ENCODE data around the gene ZNF777. TPM values are rescaled to one million over a fixed set of nuclear protein-coding genes. Genes with fewer than 3 reads are reported as not detected.
"Not testable (repeated sequence)": the region's sequence is repeated elsewhere in the genome, so short reads cannot be mapped to it uniquely, and the experiment has no call there.

Gene ZNF777
- total RNA-seq, 1 experiment from 2014 or later = 19.6 TPM

GRCh38 chr7:149458235-149458634, 2.6 kb downstream of the ZNF777 start:
- in situ Hi-C loops (cut with HindIII; ENCODE audit: low pct_unique_long_range_greater_than_20kb, low sequenced_read_pairs) = no loop called here

DNA sequence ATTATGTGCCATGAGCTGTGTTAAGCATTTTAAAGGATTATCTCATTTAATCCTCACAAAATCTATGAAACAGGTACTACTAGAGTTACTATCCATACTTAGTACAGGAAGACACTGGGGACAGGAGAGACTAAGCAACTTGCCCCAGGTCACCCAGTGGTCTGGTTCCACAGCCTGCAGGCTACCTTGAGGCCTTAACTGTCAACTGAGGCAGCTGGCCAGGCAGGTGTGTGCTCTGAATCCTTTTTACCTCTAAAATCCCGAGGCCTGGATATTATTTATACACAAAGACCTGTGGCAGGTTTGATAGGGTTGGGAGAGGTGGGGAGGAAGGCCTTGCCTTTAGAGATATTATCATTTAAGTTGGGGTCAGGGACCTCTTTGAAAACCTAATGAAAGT, 3.1 kb downstream of the ZNF777 start:
- in situ Hi-C loops (cut with HindIII; ENCODE audit: low pct_unique_long_range_greater_than_20kb, low sequenced_read_pairs) = no loop called here
- DNase-seq (ENCODE audit: low read depth) = no peak

More at GRCh38 chr7:149458235-149458634, 2.6 kb downstream of the ZNF777 start:
- DNase-seq (ENCODE audit: low read depth) = no peak

DNA sequence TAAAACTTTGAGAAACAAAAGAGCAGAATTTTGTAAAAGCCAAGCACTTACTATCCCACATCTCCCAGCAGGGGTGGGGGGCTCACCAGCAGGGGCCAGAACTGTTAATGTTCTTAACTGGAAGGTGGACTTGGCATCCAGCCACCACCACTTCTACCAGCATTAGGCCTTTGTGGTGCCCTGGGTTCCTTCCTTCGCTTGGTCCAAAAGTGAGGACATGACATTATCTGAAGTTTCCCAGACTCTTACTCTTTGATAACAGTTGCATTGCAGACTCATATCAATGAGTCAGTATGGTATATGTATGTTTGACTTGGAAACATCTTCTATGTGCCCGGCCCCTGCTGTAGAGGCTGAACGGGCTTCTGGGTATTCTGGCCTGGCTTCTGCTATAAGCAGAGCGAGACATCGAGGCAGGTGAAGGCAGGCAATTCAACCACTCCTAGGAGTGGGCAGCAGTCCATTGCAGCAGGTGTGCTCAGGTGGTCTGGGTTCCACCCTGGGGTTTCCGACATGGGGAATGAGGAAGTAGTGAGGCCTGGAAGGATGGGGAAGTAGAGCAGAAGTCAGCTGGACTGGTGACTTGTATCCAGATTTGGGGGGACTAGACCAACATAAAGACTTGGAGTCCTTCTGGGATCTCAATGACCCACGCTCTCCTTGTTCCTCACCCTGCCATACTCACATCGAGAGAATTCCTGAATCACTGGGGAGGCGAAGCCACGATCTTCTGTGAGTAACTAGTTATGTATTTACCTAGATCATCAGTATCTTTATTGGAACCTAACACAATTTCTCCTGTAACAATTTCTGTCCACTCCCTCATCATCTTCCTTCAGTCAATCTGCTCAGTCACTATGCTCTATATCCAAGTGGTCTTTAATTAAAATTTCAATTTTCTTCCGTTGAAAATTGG, 4.1 kb downstream of the ZNF777 start:
- no peak for DNase-seq (ENCODE audit: low read depth)
- in situ Hi-C loops (cut with HindIII; ENCODE audit: low pct_unique_long_range_greater_than_20kb, low sequenced_read_pairs) = no loop called here

DNA sequence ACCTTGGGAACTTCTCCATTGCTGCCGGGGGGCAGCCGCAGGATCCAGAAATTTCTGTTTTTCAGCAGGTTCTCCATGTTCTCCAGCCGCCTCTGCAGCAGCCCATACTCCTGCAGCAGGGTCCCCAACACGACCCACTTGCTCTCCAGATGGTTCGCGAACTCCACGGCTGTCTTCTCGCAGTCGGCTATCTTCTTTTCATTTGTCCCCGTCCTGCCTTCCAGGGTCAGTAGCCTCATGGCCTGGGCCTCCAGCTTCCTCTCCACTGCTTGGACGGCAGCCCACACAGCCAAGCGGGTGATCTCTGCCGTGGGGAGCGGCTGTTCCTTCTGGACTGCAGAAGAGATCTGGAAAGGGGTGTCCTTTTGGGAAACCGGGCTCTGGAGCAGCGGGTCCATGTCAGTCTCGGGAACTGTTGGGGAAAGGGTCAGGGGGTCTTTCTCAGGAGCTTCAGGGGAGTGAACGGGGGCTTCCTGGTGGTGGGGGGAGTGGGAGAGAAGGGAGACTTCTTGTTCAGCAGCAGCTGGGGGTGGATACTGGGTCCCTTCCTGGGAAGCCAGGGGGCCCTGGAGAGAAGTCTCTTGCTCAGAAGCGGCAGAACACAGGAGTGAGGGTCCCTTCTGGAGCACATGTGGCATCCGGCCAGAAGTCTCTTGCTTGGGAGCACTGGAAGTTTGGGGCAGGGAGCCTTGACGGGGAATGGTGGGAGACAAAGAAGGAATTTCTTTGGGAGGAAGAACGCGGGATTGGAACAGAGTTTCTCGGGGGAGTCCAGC, 5.5 kb downstream of the ZNF777 start:
- no peak for DNase-seq (ENCODE audit: low read depth)
- in situ Hi-C loops (cut with HindIII; ENCODE audit: low pct_unique_long_range_greater_than_20kb, low sequenced_read_pairs) = no loop called here

DNA sequence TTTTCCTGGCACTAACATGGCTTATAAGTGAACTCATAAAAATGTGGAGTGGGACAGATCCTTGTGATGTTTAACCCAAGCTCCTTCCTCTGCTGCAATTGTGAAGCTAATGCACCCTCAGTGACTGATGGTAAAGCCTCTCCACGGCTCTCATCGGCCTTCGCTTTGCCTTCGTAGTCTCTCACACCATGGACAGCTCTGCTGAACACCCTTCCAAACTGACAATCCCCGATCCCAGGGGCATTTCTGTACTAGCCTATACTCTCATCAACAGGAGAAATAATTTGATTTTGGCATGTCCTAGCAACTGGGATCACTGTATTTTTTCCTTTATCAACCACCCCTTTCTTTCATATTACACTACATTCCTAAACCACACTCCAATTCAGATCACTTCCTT, 6.1 kb downstream of the ZNF777 start:
- in situ Hi-C loops (cut with HindIII; ENCODE audit: low pct_unique_long_range_greater_than_20kb, low sequenced_read_pairs) = no loop called here
- no peak for DNase-seq (ENCODE audit: low read depth)

GRCh38 chr7:149454006-149454405, 6.9 kb downstream of the ZNF777 start:
- in situ Hi-C loops (cut with HindIII; ENCODE audit: low pct_unique_long_range_greater_than_20kb, low sequenced_read_pairs) = no loop called here
- DNase-seq (ENCODE audit: low read depth) = no peak

DNA sequence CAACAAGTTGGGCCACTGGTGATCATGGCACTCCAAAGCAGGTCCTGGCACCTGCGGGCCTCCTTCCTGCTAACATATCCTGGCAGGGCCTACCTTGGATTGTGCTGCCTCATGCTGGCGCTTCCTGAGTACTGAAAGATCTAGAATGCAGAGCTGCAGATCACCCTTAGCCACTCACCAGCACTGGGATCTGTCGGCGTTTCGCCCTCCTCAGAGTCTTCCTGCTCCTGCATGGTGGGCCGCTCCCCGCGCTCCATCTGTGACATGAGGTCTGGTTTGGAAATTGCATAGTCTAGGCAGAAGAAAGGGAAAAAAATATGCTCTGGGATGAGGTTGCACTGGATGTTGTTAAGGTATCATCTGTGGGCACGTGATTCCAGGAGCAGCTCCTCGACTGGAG, 10.0 kb downstream of the ZNF777 start:
- in situ Hi-C loops (cut with HindIII; ENCODE audit: low pct_unique_long_range_greater_than_20kb, low sequenced_read_pairs) = no loop called here

DNA sequence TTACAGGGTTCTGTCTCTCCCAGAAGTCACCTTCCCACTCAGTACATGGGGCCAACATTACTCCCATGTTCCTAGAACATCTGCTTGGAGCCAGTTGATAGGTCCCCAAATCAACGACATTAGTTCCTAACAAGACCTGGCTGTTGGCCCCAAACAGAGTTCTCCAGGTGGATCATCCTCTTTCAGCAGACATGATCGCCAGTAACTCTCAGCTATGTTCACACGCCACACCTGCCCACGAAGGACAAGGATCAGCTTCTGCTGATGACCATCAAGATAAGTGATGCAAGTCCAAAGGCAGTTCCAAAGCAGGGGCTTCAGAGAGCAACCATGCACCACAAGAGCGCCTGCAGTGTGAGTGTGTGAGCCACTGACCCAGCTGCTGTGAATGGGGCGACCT, 11.0 kb downstream of the ZNF777 start:
- in situ Hi-C loops (cut with HindIII; ENCODE audit: low pct_unique_long_range_greater_than_20kb, low sequenced_read_pairs) = no loop called here
- no peak for DNase-seq (ENCODE audit: low read depth)

More for the DNA sequence above, 10.0 kb downstream of the ZNF777 start:
- DNase-seq (ENCODE audit: low read depth) = no peak

GRCh38 chr7:149448961-149449360, 11.9 kb downstream of the ZNF777 start:
- DNase-seq (ENCODE audit: low read depth) = no peak
- in situ Hi-C loops (cut with HindIII; ENCODE audit: low pct_unique_long_range_greater_than_20kb, low sequenced_read_pairs) = no loop called here

DNA sequence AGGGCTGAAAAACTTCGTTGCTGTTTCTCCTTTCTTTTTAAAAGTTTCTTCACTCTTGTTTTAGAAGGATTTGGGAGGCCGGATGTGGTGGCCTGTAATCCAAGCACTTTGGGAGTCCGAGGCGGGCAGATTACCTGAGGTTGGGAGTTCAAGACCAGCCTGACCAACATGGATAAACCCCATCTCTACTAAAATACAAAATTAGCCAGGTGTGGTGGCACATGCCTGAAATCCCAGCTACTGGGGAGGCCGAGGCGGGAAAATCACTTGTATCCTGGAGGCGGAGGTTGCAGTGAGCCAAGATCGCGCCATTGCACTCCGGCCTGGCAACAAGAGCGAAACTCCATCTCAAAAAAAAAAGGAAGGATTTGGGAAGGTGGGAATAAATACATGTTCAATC, 14.8 kb downstream of the ZNF777 start:
- DNase-seq (ENCODE audit: low read depth); in situ Hi-C loops (cut with HindIII; ENCODE audit: low pct_unique_long_range_greater_than_20kb, low sequenced_read_pairs): not testable (repeated sequence)

DNA sequence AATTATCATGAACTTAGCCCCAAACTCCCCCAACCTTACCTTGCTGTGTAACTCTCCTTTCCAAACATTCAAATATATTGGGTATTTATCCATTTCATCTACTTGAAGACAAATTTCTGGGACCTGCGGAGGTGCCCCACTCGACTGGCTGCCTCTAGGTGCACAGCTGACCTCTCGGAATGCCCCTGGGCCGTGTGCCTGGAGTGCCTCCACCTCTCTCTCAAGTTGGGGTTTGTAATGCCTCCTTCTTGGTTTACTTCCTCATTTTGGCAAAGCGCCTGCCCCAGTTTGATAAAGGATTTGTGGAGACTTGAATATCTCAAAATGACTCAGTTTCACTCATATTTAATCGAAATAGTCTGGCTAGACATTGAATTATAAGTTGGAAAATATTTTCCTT, 16.6 kb downstream of the ZNF777 start:
- DNase-seq (ENCODE audit: low read depth) = no peak
- in situ Hi-C loops (cut with HindIII; ENCODE audit: low pct_unique_long_range_greater_than_20kb, low sequenced_read_pairs) = no loop called here

- in situ Hi-C loops (cut with HindIII; ENCODE audit: low pct_unique_long_range_greater_than_20kb, low sequenced_read_pairs) = no loop called here
- no peak for DNase-seq (ENCODE audit: low read depth)
Observed at GRCh38 chr7:149443523-149443922, 17.3 kb downstream of the ZNF777 start.

DNA sequence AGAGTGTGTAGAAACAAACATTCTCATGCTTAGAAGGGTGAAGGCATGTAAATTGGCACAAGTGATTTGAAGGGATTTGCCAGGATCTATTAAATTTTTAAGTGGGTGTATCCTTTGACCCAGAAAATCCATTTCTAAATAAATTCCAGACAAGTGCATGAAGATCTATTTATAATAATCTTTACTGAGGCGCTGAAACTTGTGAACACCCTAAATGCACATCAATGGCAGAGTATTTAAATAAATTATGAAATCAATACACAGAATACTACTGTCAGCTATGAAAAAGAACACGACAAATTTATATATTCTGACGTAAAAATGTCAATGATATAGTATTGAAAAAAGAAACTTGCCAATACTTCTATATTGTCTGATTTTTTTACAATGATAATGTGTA, 17.9 kb downstream of the ZNF777 start:
- in situ Hi-C loops (cut with HindIII; ENCODE audit: low pct_unique_long_range_greater_than_20kb, low sequenced_read_pairs) = no loop called here
- no peak for DNase-seq (ENCODE audit: low read depth)

DNA sequence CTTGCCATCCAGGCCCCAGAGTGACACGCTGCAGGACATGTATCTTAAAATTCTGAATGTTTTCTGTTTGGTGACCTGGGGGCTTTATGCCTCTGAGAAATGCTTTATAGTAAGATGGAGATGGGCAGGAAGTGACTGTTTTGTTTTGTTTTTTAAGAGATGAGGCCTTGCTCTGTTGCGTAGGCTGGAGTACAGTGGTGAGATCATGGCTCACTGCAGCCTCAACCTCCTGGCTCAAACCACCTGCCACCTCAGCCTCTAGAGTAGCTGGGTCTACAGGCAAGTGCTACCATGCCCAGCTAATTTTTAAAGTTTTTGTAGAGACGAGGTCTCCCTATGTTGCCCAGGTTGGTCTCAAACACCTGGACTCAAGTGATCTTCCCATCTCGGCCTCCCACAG, 20.6 kb downstream of the ZNF777 start:
- in situ Hi-C loops (cut with HindIII; ENCODE audit: low pct_unique_long_range_greater_than_20kb, low sequenced_read_pairs) = no loop called here
- DNase-seq (ENCODE audit: low read depth) = no peak

GRCh38 chr7:149436358-149436757, 24.5 kb downstream of the ZNF777 start:
- in situ Hi-C loops (cut with HindIII; ENCODE audit: low pct_unique_long_range_greater_than_20kb, low sequenced_read_pairs) = no loop called here
- no peak for DNase-seq (ENCODE audit: low read depth)

GRCh38 chr7:149433124-149433523, 27.7 kb downstream of the ZNF777 start:
- in situ Hi-C loops (cut with HindIII; ENCODE audit: low pct_unique_long_range_greater_than_20kb, low sequenced_read_pairs) = no loop called here
- no peak for DNase-seq (ENCODE audit: low read depth)

- DNase-seq (ENCODE audit: low read depth) = no peak
- in situ Hi-C loops (cut with HindIII; ENCODE audit: low pct_unique_long_range_greater_than_20kb, low sequenced_read_pairs) = no loop called here
Observed at GRCh38 chr7:149432121-149432691, 28.7 kb downstream of the ZNF777 start.

GRCh38 chr7:149431486-149432120, 29.3 kb downstream of the ZNF777 start:
- DNase-seq (ENCODE audit: low read depth) = no peak
- in situ Hi-C loops (cut with HindIII; ENCODE audit: low pct_unique_long_range_greater_than_20kb, low sequenced_read_pairs) = no loop called here

DNA sequence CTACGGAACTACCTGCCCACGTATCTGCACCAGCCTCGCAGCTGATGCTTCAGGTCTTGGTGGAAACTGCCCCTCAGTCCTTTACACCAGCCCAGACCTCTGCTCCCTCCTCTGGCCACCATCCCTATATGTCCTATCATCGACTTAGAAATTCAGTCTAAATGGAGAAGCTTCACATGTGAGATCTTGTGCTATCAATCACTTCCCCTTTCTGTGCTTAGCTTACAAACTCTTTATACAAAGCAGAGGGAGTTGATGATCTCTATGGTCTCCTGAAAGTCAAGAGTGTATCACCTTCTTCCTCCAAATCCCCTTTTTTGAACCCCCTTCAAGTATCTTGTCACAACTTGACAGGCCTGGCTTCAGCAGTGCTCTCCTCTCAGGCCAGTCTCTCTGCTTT, 30.7 kb downstream of the ZNF777 start:
- no peak for DNase-seq (ENCODE audit: low read depth)
- in situ Hi-C loops (cut with HindIII; ENCODE audit: low pct_unique_long_range_greater_than_20kb, low sequenced_read_pairs) = no loop called here

Data from Caki2 (cell line).